Effector memory CD4-positive, alpha-beta T cell (primary cell): Measurements from ENCODE around the gene MTMR11.

Source experiments
- DNase-seq, 3 donors: peaks; one replicate each; pipeline ENCODE4 v3.0.0-alpha.2; 2020
- H3K27ac ChIP-seq: 2 replicates; pipeline ENCODE4 v1.7.0; 2013; ENCODE audit warnings: mild to moderate bottlenecking, low read length, moderate library complexity; ENCODE audit not compliant: insufficient read depth, poor library complexity, severe bottlenecking
- H3K27me3 ChIP-seq: replicated peaks from 2 replicates; pipeline ENCODE4 v1.7.0; 2013; ENCODE audit warnings: mild to moderate bottlenecking, low read length; ENCODE audit not compliant: insufficient read depth, control insufficient read depth, poor library complexity, severe bottlenecking
- H3K36me3 ChIP-seq: 2 replicates; pipeline ENCODE4 v1.7.0; 2013; ENCODE audit warnings: mild to moderate bottlenecking, low read length, moderate library complexity; ENCODE audit not compliant: control insufficient read depth, insufficient read depth
- H3K4me1 ChIP-seq: 2 replicates; pipeline ENCODE4 v1.7.0; 2013; ENCODE audit warnings: low read length, mild to moderate bottlenecking; ENCODE audit not compliant: control insufficient read depth, insufficient read depth, poor library complexity, severe bottlenecking
- H3K4me3 ChIP-seq: 2 replicates; pipeline ENCODE4 v1.7.0; 2013; ENCODE audit warnings: low read length, low read depth, mild to moderate bottlenecking; ENCODE audit not compliant: insufficient read depth, poor library complexity, severe bottlenecking
- H3K9me3 ChIP-seq: 2 replicates; pipeline ENCODE4 v1.7.0; 2013; ENCODE audit warnings: mild to moderate bottlenecking, low read length, moderate library complexity; ENCODE audit not compliant: control insufficient read depth

The MTMR11 gene

GRCh38 chr1:149927056-149927562 lies 9.6 kb downstream of the MTMR11 start:
- no peaks in the 10 kb centered on the region for H3K27me3 ChIP-seq
- peaks cover 15% of the 10 kb centered on the region for H3K4me1 ChIP-seq
- peak overlapping the region; percentile 85 for H3K4me3 ChIP-seq
- peaks cover 39% of the 10 kb centered on the region for H3K36me3 ChIP-seq
- no peaks in the 10 kb centered on the region for H3K9me3 ChIP-seq
- H3K27ac ChIP-seq, result peak overlapping the region; percentile 93
- DNase-seq, result no peak

DNA sequence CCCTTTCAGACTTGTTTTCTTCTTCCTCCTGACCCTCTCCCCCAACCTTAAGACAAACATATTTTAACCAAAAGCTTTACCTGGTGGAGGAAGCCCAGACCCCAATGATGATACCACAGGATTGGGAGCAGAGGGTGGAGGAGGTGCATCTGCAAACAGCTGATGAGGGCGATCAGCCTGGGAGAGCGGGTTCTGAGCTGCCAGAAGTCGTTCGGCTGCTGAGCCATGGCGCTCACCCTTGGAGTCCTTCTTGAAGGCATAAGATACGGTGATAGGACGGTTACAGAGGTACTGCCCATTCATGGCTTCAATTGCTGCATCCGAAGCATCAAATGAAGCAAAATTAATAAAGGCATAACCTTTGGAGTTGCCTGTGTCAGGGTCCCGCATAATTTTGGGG lies 10.4 kb downstream of the MTMR11 start:
- no peak for DNase-seq
- Histone ChIP-seq H3K27me3 (no peaks in the 10 kb centered on the region), H3K4me1 (peaks cover 15% of the 10 kb centered on the region), H3K9me3 (no peaks in the 10 kb centered on the region), H3K27ac (no peak overlapping the region), H3K4me3 (no peak overlapping the region), H3K36me3 (peaks cover 39% of the 10 kb centered on the region)

DNA sequence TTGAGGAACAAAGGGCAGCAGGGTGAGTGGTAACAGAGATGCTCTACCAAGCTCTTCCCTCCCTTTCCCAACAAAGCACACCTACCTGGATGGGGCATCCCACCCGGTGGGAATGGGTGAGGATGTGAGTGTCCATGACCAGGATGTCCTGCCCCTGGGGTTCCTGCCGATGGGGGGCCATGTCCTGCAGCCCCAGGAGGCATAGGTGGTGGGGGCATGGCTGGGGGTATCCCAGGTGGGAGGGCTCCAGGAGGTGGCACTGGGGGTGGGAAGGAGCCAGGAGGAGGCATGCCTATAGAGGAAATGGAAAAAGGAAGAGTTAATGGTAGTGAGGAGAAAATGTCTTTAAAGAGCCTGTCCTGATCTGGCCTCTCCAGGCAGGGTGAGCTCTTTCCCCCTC lies 10.9 kb downstream of the MTMR11 start:
- H3K27me3 ChIP-seq, result no peaks in the 10 kb centered on the region
- H3K36me3 ChIP-seq, result peaks cover 39% of the 10 kb centered on the region
- DNase-seq, result no peak
- H3K9me3 ChIP-seq, result no peaks in the 10 kb centered on the region
- peaks cover 15% of the 10 kb centered on the region for H3K4me1 ChIP-seq
- H3K4me3 ChIP-seq, result no peak overlapping the region
- no peak overlapping the region for H3K27ac ChIP-seq

GRCh38 chr1:149925345-149925744 lies 11.3 kb downstream of the MTMR11 start:
- no peak overlapping the region for H3K4me3 ChIP-seq
- peaks cover 39% of the 10 kb centered on the region for H3K36me3 ChIP-seq
- H3K27me3 ChIP-seq, result no peaks in the 10 kb centered on the region
- H3K9me3 ChIP-seq, result no peaks in the 10 kb centered on the region
- H3K4me1 ChIP-seq, result peaks cover 15% of the 10 kb centered on the region
- DNase-seq, result no peak
- H3K27ac ChIP-seq, result no peak overlapping the region

GRCh38 chr1:149923626-149924025 lies 13.1 kb downstream of the MTMR11 start:
- no peak for DNase-seq
- H3K4me1 ChIP-seq, result peaks cover 12% of the 10 kb centered on the region
- H3K9me3 ChIP-seq, result no peaks in the 10 kb centered on the region
- H3K36me3 ChIP-seq, result peaks cover 39% of the 10 kb centered on the region
- no peak overlapping the region for H3K4me3 ChIP-seq
- H3K27me3 ChIP-seq, result no peaks in the 10 kb centered on the region
- H3K27ac ChIP-seq, result no peak overlapping the region

GRCh38 chr1:149917571-149918144 lies 19.0 kb downstream of the MTMR11 start, which contains the start of gene SV2A:
Gene SV2A, minus strand, starts transcription at chr1:149917844. Its CDS starts 4,004 bp downstream, at chr1:149913840.
- peak within 1 kb of the TSS; percentile 79 for H3K4me3 ChIP-seq
- no peaks in the 10 kb centered on the region for H3K27me3 ChIP-seq
- DNase-seq, result peak; percentile 23 to 43 (median 39)
- H3K9me3 ChIP-seq, result no peaks in the 10 kb centered on the region
- peaks cover 18% of the 10 kb centered on the region for H3K4me1 ChIP-seq
- H3K27ac ChIP-seq, result peak within 1 kb of the TSS; percentile 44
- H3K36me3 ChIP-seq, result peaks cover 2% of the 10 kb centered on the region

DNA sequence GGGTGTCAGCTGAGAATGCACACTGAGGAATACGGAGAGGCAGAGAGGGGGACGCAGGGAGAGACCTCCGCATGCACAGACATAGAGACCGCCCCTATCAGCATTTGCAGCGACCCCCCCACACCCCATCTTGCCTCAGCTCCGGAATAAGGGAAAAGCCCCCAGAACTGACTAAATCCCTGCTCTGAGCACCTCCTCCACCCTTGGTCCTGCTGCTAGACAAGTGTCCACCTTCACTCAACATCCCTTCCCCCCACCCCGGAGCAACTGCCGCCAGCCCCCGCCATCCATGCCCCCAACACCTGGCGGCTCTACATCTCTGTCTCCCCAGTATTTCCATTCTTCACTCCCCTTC lies 19.8 kb downstream of the MTMR11 start:
- Histone ChIP-seq H3K27ac (no peak overlapping the region), H3K4me1 (peaks cover 18% of the 10 kb centered on the region), H3K36me3 (no peaks in the 10 kb centered on the region), H3K27me3 (no peaks in the 10 kb centered on the region), H3K9me3 (no peaks in the 10 kb centered on the region), H3K4me3 (peak overlapping the region; percentile 79)
- no peak for DNase-seq

GRCh38 chr1:149916193-149916897 lies 20.3 kb downstream of the MTMR11 start:
- DNase-seq, result no peak
- Histone ChIP-seq H3K4me1 (peaks cover 18% of the 10 kb centered on the region), H3K4me3 (peak overlapping the region; percentile 79), H3K36me3 (no peaks in the 10 kb centered on the region), H3K27me3 (no peaks in the 10 kb centered on the region), H3K27ac (peak overlapping the region; percentile 14), H3K9me3 (no peaks in the 10 kb centered on the region)

GRCh38 chr1:149915429-149916192 lies 21.1 kb downstream of the MTMR11 start:
- Histone ChIP-seq H3K4me1 (peaks cover 18% of the 10 kb centered on the region), H3K27me3 (no peaks in the 10 kb centered on the region), H3K9me3 (no peaks in the 10 kb centered on the region), H3K27ac (no peak overlapping the region), H3K36me3 (no peaks in the 10 kb centered on the region), H3K4me3 (no peak overlapping the region)
- DNase-seq, result no peak

GRCh38 chr1:149914545-149914944 lies 22.1 kb downstream of the MTMR11 start:
- Histone ChIP-seq H3K4me3 (no peak overlapping the region), H3K4me1 (peaks cover 18% of the 10 kb centered on the region)

More at GRCh38 chr1:149914545-149914944, 22.1 kb downstream of the MTMR11 start:
- Histone ChIP-seq H3K27ac (no peak overlapping the region), H3K9me3 (no peaks in the 10 kb centered on the region), H3K36me3 (no peaks in the 10 kb centered on the region), H3K27me3 (no peaks in the 10 kb centered on the region)
- no peak for DNase-seq
